DMS79 (cell line): ENCODE measurements around the gene EFS.
"Not testable (repeated sequence)": the region's sequence is repeated elsewhere in the genome, so short reads cannot be mapped to it uniquely, and the experiment has no call there.

Experiments used
- DNase-seq: peaks from one replicate; lab custom pipeline; 2025; lab: John Stamatoyannopoulos, UW

EFS gene

GRCh38 chr14:23326491-23327332 lies 38.3 kb downstream of the EFS start:
- DNase-seq, result no peak

- not testable (repeated sequence) for DNase-seq
Measured at GRCh38 chr14:23325746-23326145, 39.2 kb downstream of the EFS start.

GRCh38 chr14:23324993-23325392 lies 40.0 kb downstream of the EFS start:
- no peak for DNase-seq

GRCh38 chr14:23324455-23324846 lies 40.5 kb downstream of the EFS start:
- no peak for DNase-seq

GRCh38 chr14:23323838-23324454 lies 41.0 kb downstream of the EFS start:
- no peak for DNase-seq

- no peak for DNase-seq
Measured at GRCh38 chr14:23322568-23323517, 42.1 kb downstream of the EFS start.

- peak; percentile 14 for DNase-seq
Measured at GRCh38 chr14:23321572-23322547, 43.1 kb downstream of the EFS start.

GRCh38 chr14:23320584-23321571 lies 44.1 kb downstream of the EFS start, which contains the start of gene PABPN1:
Gene PABPN1 (plus strand): TSS chr14:23321457. CDS start chr14:23321470, 13 bp downstream.
- DNase-seq, result peak; percentile 100

- no peak for DNase-seq
Measured at GRCh38 chr14:23319746-23320583, 45.0 kb downstream of the EFS start.

- no peak for DNase-seq
Measured at GRCh38 chr14:23316300-23316699, 48.7 kb downstream of the EFS start.

- no peak for DNase-seq
Measured at GRCh38 chr14:23310546-23310945, 54.4 kb downstream of the EFS start.

GRCh38 chr14:23308721-23309445 lies 56.1 kb downstream of the EFS start:
- DNase-seq, result no peak

- DNase-seq, result no peak
Measured at GRCh38 chr14:23307687-23308644, 57.0 kb downstream of the EFS start.

GRCh38 chr14:23307146-23307530 lies 57.8 kb downstream of the EFS start:
- no peak for DNase-seq

GRCh38 chr14:23306412-23307145 lies 58.4 kb downstream of the EFS start, which contains the start of gene BCL2L2:
Gene BCL2L2 (plus strand): TSS chr14:23306833. CDS start chr14:23307768, 935 bp downstream.
- DNase-seq, result peak; percentile 90
